ENCODE measurements around the gene FBXW2.

FBXW2 gene

GRCh38 chr9:120715389-120715924 is 77.8 kb downstream of the FBXW2 start:
- no peaks in the 10 kb centered on the region for H3K36me3 ChIP-seq (ENCODE audit: insufficient read depth)
- peaks cover 59% of the 10 kb centered on the region for H3K4me1 ChIP-seq (ENCODE audit: low read depth, poor library complexity, severe bottlenecking)
- peak overlapping the region; percentile 55; the same call in 1 of the 2 replicates for H3K4me2 ChIP-seq
- no peaks in the 10 kb centered on the region for H4K20me1 ChIP-seq (ENCODE audit: insufficient read depth)
- no peak overlapping the region for H3K9ac ChIP-seq
- H3K79me2 ChIP-seq (ENCODE audit: insufficient read depth, low read depth) = peaks cover 9% of the 10 kb centered on the region; the same call in 1 of the 2 replicates
- no peak overlapping the region for H3K27ac ChIP-seq
- H3K27me3 ChIP-seq (ENCODE audit: insufficient read depth, low read depth) = no peaks in the 10 kb centered on the region
- no peak overlapping the region for H3K4me3 ChIP-seq (IDR thresholded peaks at IDR 0.05; ENCODE audit: insufficient read depth, low read depth, low read length)
- H2AFZ ChIP-seq (ENCODE audit: low read depth) = peak overlapping the region; percentile 76; the same call in 1 of the 2 replicates
- TF ChIP-seq CTCF (conservative IDR thresholded peaks at IDR 0.05; ENCODE audit: low read depth, low read length) = no peak

- no peak for TF ChIP-seq CTCF (conservative IDR thresholded peaks at IDR 0.05; ENCODE audit: low read depth, low read length)
- H3K36me3 ChIP-seq (ENCODE audit: insufficient read depth) = no peaks in the 10 kb centered on the region
- H2AFZ ChIP-seq (ENCODE audit: low read depth) = peak overlapping the region; percentile 76
- H3K4me3 ChIP-seq (IDR thresholded peaks at IDR 0.05; ENCODE audit: insufficient read depth, low read depth, low read length) = no peak overlapping the region
- H4K20me1 ChIP-seq (ENCODE audit: insufficient read depth) = no peaks in the 10 kb centered on the region
- H3K27ac ChIP-seq = peak overlapping the region; percentile 34; the same call in 1 of the 2 replicates
- no peaks in the 10 kb centered on the region for H3K27me3 ChIP-seq (ENCODE audit: insufficient read depth, low read depth)
- H3K4me1 ChIP-seq (ENCODE audit: low read depth, poor library complexity, severe bottlenecking) = peaks cover 63% of the 10 kb centered on the region
- peak overlapping the region; percentile 55 for H3K4me2 ChIP-seq
- peaks cover 11% of the 10 kb centered on the region; the same call in 1 of the 2 replicates for H3K79me2 ChIP-seq (ENCODE audit: insufficient read depth, low read depth)
- peak overlapping the region; percentile 51 for H3K9ac ChIP-seq
These were observed 78.3 kb downstream of the FBXW2 start for GRCh38 chr9:120714846-120715388.

GRCh38 chr9:120714088-120714845 is 78.9 kb downstream of the FBXW2 start, which contains the start of gene MEGF9:
Gene MEGF9, minus strand, starts transcription at chr9:120714470. Its CDS starts 112 bp downstream, at chr9:120714358.
- peak within 1 kb of the TSS; percentile 51 for H3K9ac ChIP-seq
- TF ChIP-seq CTCF (conservative IDR thresholded peaks at IDR 0.05; ENCODE audit: low read depth, low read length) = no peak
- H3K36me3 ChIP-seq (ENCODE audit: insufficient read depth) = no peaks in the 10 kb centered on the region
- no peaks in the 10 kb centered on the region for H3K27me3 ChIP-seq (ENCODE audit: insufficient read depth, low read depth)
- peaks cover 17% of the 10 kb centered on the region; the same call in 1 of the 2 replicates for H3K79me2 ChIP-seq (ENCODE audit: insufficient read depth, low read depth)
- no peak within 1 kb of the TSS for H3K4me3 ChIP-seq (IDR thresholded peaks at IDR 0.05; ENCODE audit: insufficient read depth, low read depth, low read length)
- peak within 1 kb of the TSS; percentile 58 for H3K4me2 ChIP-seq
- peaks cover 70% of the 10 kb centered on the region for H3K4me1 ChIP-seq (ENCODE audit: low read depth, poor library complexity, severe bottlenecking)
- H2AFZ ChIP-seq (ENCODE audit: low read depth) = peak within 1 kb of the TSS; percentile 76
- no peaks in the 10 kb centered on the region for H4K20me1 ChIP-seq (ENCODE audit: insufficient read depth)
- peak within 1 kb of the TSS; percentile 34; the same call in 1 of the 2 replicates for H3K27ac ChIP-seq

- Histone ChIP-seq H2AFZ (ENCODE audit: low read depth) (peak overlapping the region; percentile 76), H3K27ac (no peak overlapping the region), H3K4me2 (peak overlapping the region; percentile 58), H4K20me1 (ENCODE audit: insufficient read depth) (no peaks in the 10 kb centered on the region), H3K79me2 (ENCODE audit: insufficient read depth, low read depth) (peaks cover 17% of the 10 kb centered on the region; the same call in 1 of the 2 replicates), H3K27me3 (ENCODE audit: insufficient read depth, low read depth) (no peaks in the 10 kb centered on the region), H3K4me1 (ENCODE audit: low read depth, poor library complexity, severe bottlenecking) (peaks cover 77% of the 10 kb centered on the region), H3K4me3 (IDR thresholded peaks at IDR 0.05; ENCODE audit: insufficient read depth, low read depth, low read length) (no peak overlapping the region), H3K9ac (peak overlapping the region; percentile 51), H3K36me3 (ENCODE audit: insufficient read depth) (no peaks in the 10 kb centered on the region)
- TF ChIP-seq CTCF (conservative IDR thresholded peaks at IDR 0.05; ENCODE audit: low read depth, low read length) = no peak
These were observed 79.7 kb downstream of the FBXW2 start for GRCh38 chr9:120713257-120714087.
